HepG2 (cell line): ENCODE data around the gene PTGDS. TPM values are rescaled to one million over a fixed set of nuclear protein-coding genes. Genes with fewer than 3 reads are reported as not detected.

Experiments
- ATAC-seq: fragments of 200-7000 bp; cut with Tn5 transposase; 3 replicates; pipeline ENCODE4 v1.9.1; 2020; ENCODE audit warnings: mild to moderate bottlenecking, moderate library complexity
- Bru-seq: library from RNA; stranded (reverse); fragments of 400-500 nt; gene quantifications from one replicate; lab custom pipeline; 2021; lab: Mats Ljungman, UMichigan
- BruChase-seq, 2 experiments: library from RNA; stranded (reverse); fragments of 400-500 nt; gene quantifications; one replicate each; lab custom pipeline; 2021; lab: Mats Ljungman, UMichigan
- BruUV-seq: library from RNA; stranded (reverse); fragments of 400-500 nt; replicated peaks from 2 replicates; lab custom pipeline; 2021; lab: Mats Ljungman, UMichigan
- CTCF ChIA-PET: fragments of 300-600 bp; formaldehyde crosslinking; extraction: SDS; loops from one replicate; lab custom pipeline; 2021; ENCODE audit warnings: low total read pairs, inconsistent platforms, low intra/inter-chr PET ratio; lab: Yijun Ruan, JAX
- POLR2A ChIA-PET: fragments of 350-600 bp; sonication (Branson Sonifier 250); formaldehyde crosslinking; loops from one replicate; lab custom pipeline; 2020; ENCODE audit warnings: antibody characterized with exemption, inconsistent platforms; lab: Yijun Ruan, JAX
- DNase-seq: peaks from one replicate; pipeline ENCODE4 v3.0.0-alpha.2; 2015; ENCODE audit warnings: low spot score
- FAIRE-seq: peaks from 3 replicates; lab custom pipeline; 2011; peaks lifted over from hg19 to GRCh38; lab: Jason Lieb, UNC
- H2AFZ ChIP-seq: one replicate; pipeline ENCODE4 v1.6.1; 2011; ENCODE audit warnings: low read length, inconsistent platforms
- H3K27ac ChIP-seq: fragments of 300-600 bp; 3 replicates; pipeline ENCODE4 v1.8.0; 2011; ENCODE audit warnings: mixed run types, mild to moderate bottlenecking, mixed read lengths, low read length, inconsistent platforms; ENCODE audit not compliant: insufficient read depth; ENCODE audit errors: extremely low read length
- H3K27me3 ChIP-seq, 2 experiments: fragments of 200-600 bp in 1 of 2; 2 replicates in 1 of 2; 3 replicates in 1 of 2; pipeline versions ENCODE4 v1.6.0 to v1.8.0; 2011; ENCODE audit warnings: low read length in 2 of 2, mild to moderate bottlenecking in 2 of 2, moderate library complexity in 2 of 2, inconsistent platforms in 1 of 2; ENCODE audit not compliant: insufficient read depth in 2 of 2, control insufficient read depth in 1 of 2
- H3K36me3 ChIP-seq, 2 experiments: fragments of 200-600 bp in 1 of 2; replicated peaks in 1 of 2; 2 replicates in 1 of 2; 3 replicates in 1 of 2; pipeline versions ENCODE4 v1.5.1 to v1.8.0; 2011; ENCODE audit warnings: low read length in 2 of 2, inconsistent platforms in 1 of 2; ENCODE audit not compliant: insufficient read depth in 2 of 2, control insufficient read depth in 1 of 2
- H3K4me1 ChIP-seq: 2 replicates; pipeline ENCODE4 v1.5.1; 2012; ENCODE audit warnings: low read length, inconsistent platforms; ENCODE audit not compliant: insufficient read depth
- H3K4me2 ChIP-seq: 2 replicates; pipeline ENCODE4 v1.6.0; 2011; ENCODE audit warnings: low read depth, low read length, inconsistent platforms
- H3K4me3 ChIP-seq, 3 experiments: fragments of 200-600 bp in 1 of 3; sonication (generic), shearing (Covaris generic) in 1 of 3; replicated peaks in 1 of 3; 2 replicates each; pipeline ENCODE4 v1.5.1; 2011 to 2016; ENCODE audit warnings: low read length in 3 of 3, inconsistent platforms in 2 of 3, low read depth in 2 of 3, mild to moderate bottlenecking in 2 of 3, control low read depth in 1 of 3, mixed read lengths in 1 of 3; ENCODE audit not compliant: insufficient read depth in 1 of 3
- H3K79me2 ChIP-seq: one replicate; pipeline ENCODE4 v1.6.1; 2011; ENCODE audit warnings: low read length, inconsistent platforms; ENCODE audit not compliant: insufficient read depth
- H3K9ac ChIP-seq: 2 replicates; pipeline ENCODE4 v1.6.0; 2011; ENCODE audit warnings: mild to moderate bottlenecking, low read depth, low read length, inconsistent platforms; ENCODE audit not compliant: insufficient read depth
- H3K9me3 ChIP-seq: 2 replicates; pipeline ENCODE4 v1.5.1; 2012; ENCODE audit warnings: mild to moderate bottlenecking, low read length
- H4K20me1 ChIP-seq: 2 replicates; pipeline ENCODE4 v1.6.0; 2011; ENCODE audit warnings: inconsistent platforms, mild to moderate bottlenecking, low read length, moderate library complexity; ENCODE audit not compliant: insufficient read depth
- GATAD2A ChIP-seq: IDR thresholded peaks from 2 replicates; pipeline ENCODE4 v1.6.1; 2016
- TERF1 ChIP-seq: sonication (generic); formaldehyde crosslinking; IDR thresholded peaks from 2 replicates; pipeline ENCODE4 v1.8.0; 2022; ENCODE audit warnings: mild to moderate bottlenecking, missing genetic modification reagents, moderate library complexity
- ZGPAT ChIP-seq: IDR thresholded peaks from 2 replicates; pipeline ENCODE4 v1.6.1; 2016; ENCODE audit warnings: mild to moderate bottlenecking
- ZNF543 ChIP-seq: sonication (generic); formaldehyde crosslinking; IDR thresholded peaks from 2 replicates; pipeline ENCODE4 v1.4.0; 2020; ENCODE audit warnings: mild to moderate bottlenecking, missing genetic modification reagents
- WGBS: methylation state at CpG from one replicate; pipeline ENCODE4 v1.1.6; 2017; ENCODE audit warnings: low lambda C conversion rate; 5-methylcytosine and 5-hydroxymethylcytosine counted together
- in situ Hi-C: cut with HindIII; loops from 2 replicates; pipeline ENCODE4 v1.10.0; 2017; ENCODE audit warnings: low pct_unique_long_range_greater_than_20kb; ENCODE audit not compliant: extremely low pct_ligation_motif_present
- intact Hi-C: fragments of 100-400 bp; cut with micrococcal nuclease; formaldehyde crosslinking; loops from one replicate; pipeline ENCODE4 v1.10.0; 2022; ENCODE audit not compliant: unreplicated experiment
- long read RNA-seq, 2 experiments: library from RNA in 1 of 2; library from polyadenylated mRNA in 1 of 2; stranded (forward) in 1 of 2; unstranded in 1 of 2; transcript quantifications; one replicate each; pipeline ENCODE4 v2.0.0, GENCODE V29; 2019 to 2022
- polyA minus RNA-seq, 3 experiments: library from RNA; depleted of rRNA, polyadenylated mRNA; stranded (reverse); fragments of >200 nt; gene quantifications; 2 replicates each; pipeline ENCODE4 v1.2.3, GENCODE V29; 2011; ENCODE audit warnings: low replicate concordance in 1 of 3
- polyA plus RNA-seq, 8 experiments: library from polyadenylated mRNA; depleted of rRNA in 3 of 8; stranded (reverse) in 7 of 8; unstranded in 1 of 8; fragments of >200 nt; fragmentation: Illumina TruSeq in 4 of 8; extraction: Trizol in 4 of 8; gene quantifications; 2 replicates each; pipeline versions ENCODE4 v1.2.1 to v1.2.3, GENCODE V29; 2011 to 2016; ENCODE audit warnings: low read depth in 4 of 8, missing spikeins in 1 of 8, mixed read lengths in 1 of 8; ENCODE audit not compliant: insufficient read depth in 1 of 8
- total RNA-seq, 5 experiments: library from RNA; depleted of rRNA; stranded (reverse); fragments of >200 nt; fragmentation: Illumina TruSeq; extraction: Trizol; gene quantifications; 2 replicates each; pipeline ENCODE4 v1.2.3, GENCODE V29; 2016; ENCODE audit warnings: low read depth in 1 of 5

The PTGDS gene
- total RNA-seq (2016; rRNA removed; fragmentation: Illumina TruSeq; extraction: Trizol): 0.33 TPM in 1 of 2 replicates, not detected in the other
- not detected in 2 replicates for total RNA-seq (2016; cell fraction: cytosol; rRNA removed; fragmentation: Illumina TruSeq; extraction: Trizol; ENCODE audit: low read depth)
- total RNA-seq (2016; cell fraction: insoluble cytoplasmic fraction; rRNA removed; fragmentation: Illumina TruSeq; extraction: Trizol): not detected in 2 replicates
- total RNA-seq (2016; cell fraction: membrane; rRNA removed; fragmentation: Illumina TruSeq; extraction: Trizol): not detected in 2 replicates
- not detected in 2 replicates for total RNA-seq (2016; cell fraction: nucleus; rRNA removed; fragmentation: Illumina TruSeq; extraction: Trizol)
- 0.31 and 0.50 TPM in 2 replicates for polyA plus RNA-seq (2011; rRNA removed)
- polyA plus RNA-seq (2011; cell fraction: cytosol; rRNA removed): 0.12 and 0.13 TPM in 2 replicates
- 0.90 and 1.8 TPM in 2 replicates for polyA plus RNA-seq (2011; cell fraction: nucleus; rRNA removed)
- not detected in 2 replicates for polyA plus RNA-seq (2012)
- polyA plus RNA-seq (2016; cell fraction: cytosol; fragmentation: Illumina TruSeq; extraction: Trizol; ENCODE audit: low read depth): not detected in 2 replicates
- polyA plus RNA-seq (2016; cell fraction: insoluble cytoplasmic fraction; fragmentation: Illumina TruSeq; extraction: Trizol; ENCODE audit: low read depth): not detected in 2 replicates
- not detected in 2 replicates for polyA plus RNA-seq (2016; cell fraction: membrane; fragmentation: Illumina TruSeq; extraction: Trizol; ENCODE audit: low read depth)
- polyA plus RNA-seq (2016; cell fraction: nucleus; fragmentation: Illumina TruSeq; extraction: Trizol; ENCODE audit: insufficient read depth, low read depth): not detected in 2 replicates
- 4.6 TPM in 1 of 2 replicates, not detected in the other for polyA minus RNA-seq (2011; rRNA and poly(A)+ RNA removed; ENCODE audit: low replicate concordance)
- not detected in 2 replicates for polyA minus RNA-seq (2011; cell fraction: cytosol; rRNA and poly(A)+ RNA removed)
- polyA minus RNA-seq (2011; cell fraction: nucleus; rRNA and poly(A)+ RNA removed): not detected in 2 replicates
- not detected for Bru-seq, nascent RNA
- not detected for BruChase-seq, experiment 1, labeled RNA remaining after a 6-hour chase
- BruChase-seq, experiment 2, labeled RNA remaining after a 2-hour chase: not detected
- long read RNA-seq, experiment 1, partial matches to known transcripts: 0 of 1 reads
- long read RNA-seq, experiment 1, other reads (novel, unspliced or antisense): 0 of 1 reads
- long read RNA-seq, experiment 2: 0 reads

- Histone ChIP-seq H3K4me3 (no peak within 1 kb of the TSS; a peak in 1 of 6 replicates), H3K4me2 (peak within 1 kb of the TSS; percentile 23; the same call in 1 of the 2 replicates), H3K9ac (no peak within 1 kb of the TSS), H3K4me1 (peaks cover 47% of the 10 kb centered on the region), H3K9me3 (no peaks in the 10 kb centered on the region), H2AFZ (no peak within 1 kb of the TSS), H3K27ac (no peak within 1 kb of the TSS), H4K20me1 (no peaks in the 10 kb centered on the region), H3K79me2 (no peaks in the 10 kb centered on the region), H3K27me3 (peaks cover 12 to 59% of the 10 kb centered on the region in 2 experiments), H3K36me3 (no peaks in the 10 kb centered on the region)
- 35% methylated on average over 6 of the region's 10 CpGs for WGBS
- ChIA-PET CTCF (no interaction called here), POLR2A (interaction anchor here (1.4 kb wide), 1 partner anchor 24 kb away, joined by 4 read pairs; no protein-coding TSS in a partner anchor)
- BruUV-seq: no TSS peak
- FAIRE-seq (no peak), ATAC-seq (no peak), DNase-seq (no peak)
- in situ Hi-C loops (no loop called here), intact Hi-C loops (no loop called here)
- no peak for TF ChIP-seq ZNF543 (CRISPR knock-in tag)
- TF ChIP-seq ZGPAT (CRISPR knock-in tag): no peak
- no peak for TF ChIP-seq TERF1 (CRISPR knock-in tag)
- TF ChIP-seq GATAD2A (CRISPR knock-in tag): no peak
Measured at GRCh38 chr9:136977223-136977622, at the start of gene PTGDS. Gene PTGDS, plus strand, starts transcription at chr9:136977504. Its CDS starts 75 bp downstream, at chr9:136977579.
